ENCODE data around the gene TLE3.

Gene TLE3

DNA sequence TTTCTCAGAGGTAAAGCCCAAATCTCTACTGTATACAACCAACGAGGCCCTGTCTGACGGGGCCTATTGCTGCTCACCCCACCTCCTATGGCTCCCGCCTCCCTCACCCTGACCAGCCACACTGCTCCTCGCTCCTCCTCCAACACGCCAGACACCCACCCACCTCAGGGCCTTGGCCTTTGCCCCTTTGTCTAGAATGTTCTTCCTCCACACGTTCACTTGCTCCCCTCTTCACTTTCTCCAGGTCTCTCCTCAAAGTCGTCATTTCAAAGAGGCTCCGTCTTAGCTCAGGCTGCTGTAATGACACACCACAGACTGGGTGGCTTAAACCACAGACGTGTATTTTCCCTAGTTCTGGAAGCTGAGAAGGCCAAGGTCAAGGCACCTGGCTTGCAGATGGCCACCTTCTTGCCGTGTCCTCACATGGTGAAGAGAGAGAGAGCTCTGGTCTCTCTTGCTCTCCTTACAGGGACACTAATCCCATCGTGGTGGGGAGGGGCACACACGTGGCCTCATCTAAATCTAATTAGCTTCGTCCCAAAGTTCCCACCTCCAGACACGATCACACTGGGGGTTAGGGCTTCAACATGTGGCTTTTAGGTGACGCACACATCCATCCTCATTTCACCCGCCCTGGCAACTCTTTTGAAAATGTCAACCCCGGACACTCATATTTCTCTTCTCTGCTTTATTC is 98.2 kb downstream of the TLE3 start:
- no peak for DNase-seq

DNA sequence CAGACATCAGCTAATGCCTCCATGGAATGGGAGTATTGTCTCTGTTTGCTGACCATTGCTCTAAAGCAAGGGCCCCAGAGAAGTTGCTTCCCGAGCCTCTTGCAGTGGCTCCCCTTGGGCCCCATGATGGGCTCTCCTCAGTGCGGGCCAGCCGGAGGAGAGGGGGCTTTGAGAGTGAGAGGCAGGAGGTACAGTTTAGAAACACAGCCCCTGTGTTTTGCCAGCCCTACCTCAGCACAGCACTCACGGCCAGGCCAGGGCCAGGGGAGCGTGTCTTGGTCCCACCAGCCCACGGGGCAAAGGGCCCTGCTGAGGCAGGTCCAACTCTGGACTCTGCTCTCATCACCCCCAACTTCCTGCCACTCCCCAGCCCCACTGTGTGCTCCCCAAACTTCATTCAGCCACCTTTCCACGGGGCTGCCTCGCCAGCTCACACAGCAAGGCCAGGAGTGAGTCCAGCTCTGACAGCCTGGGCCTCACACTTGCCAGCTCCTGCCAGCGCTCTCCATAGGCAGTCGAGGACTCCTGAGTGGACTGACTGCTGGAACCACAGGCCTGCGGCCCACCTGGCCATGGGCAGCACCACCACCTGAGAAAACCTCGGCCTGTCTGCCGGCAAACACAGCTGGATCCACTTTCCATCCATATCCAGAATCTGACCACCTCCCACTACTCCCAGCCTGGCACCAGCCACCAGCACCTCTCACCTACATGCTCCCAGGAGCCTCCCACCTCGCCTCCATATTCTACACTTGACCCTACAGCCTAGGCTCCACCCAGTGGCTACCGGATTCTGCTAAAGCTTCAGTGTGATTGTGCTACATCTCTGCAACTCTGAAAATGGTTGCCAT is 99.0 kb downstream of the TLE3 start:
- no peak for DNase-seq

DNA sequence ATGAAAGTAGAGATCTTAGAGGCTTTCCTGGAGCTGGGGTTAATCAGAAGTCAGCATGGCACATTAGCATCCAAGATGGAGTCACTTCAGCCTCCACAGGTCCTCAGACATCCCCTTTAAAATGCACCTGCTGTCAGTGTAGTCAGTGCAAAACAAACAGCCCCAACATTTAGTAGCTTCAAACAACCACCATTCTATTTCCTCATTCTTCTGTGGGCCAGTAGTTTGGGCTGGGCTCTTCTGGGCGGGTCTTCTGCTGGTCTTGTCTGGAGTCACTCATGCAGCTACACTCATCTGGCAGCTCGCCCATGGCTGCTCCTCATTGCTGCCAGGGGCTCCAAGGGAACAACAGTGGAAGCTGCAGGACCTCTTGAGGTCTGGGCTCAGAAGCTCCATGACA is 99.9 kb downstream of the TLE3 start:
- no peak for DNase-seq
